Renal pelvis (tissue), 12 donors: ENCODE results near the gene RFT1. TPM values are rescaled to one million over a fixed set of nuclear protein-coding genes. Genes with fewer than 3 reads are reported as not detected.

Source experiments
- DNase-seq: peaks from one replicate; pipeline ENCODE4 v3.0.0-alpha.2; 2013
- long read RNA-seq, 16 experiments: transcript quantifications; one replicate each; lab custom pipeline, GENCODE V29; 2026
- polyA plus RNA-seq, 3 donors: library from polyadenylated mRNA; unstranded; fragments of 120-200 nt; gene quantifications; one replicate each; pipeline ENCODE4 v1.2.1, GENCODE V29; 2013; ENCODE audit not compliant: insufficient read length in 3 of 3

The RFT1 gene, protein sequence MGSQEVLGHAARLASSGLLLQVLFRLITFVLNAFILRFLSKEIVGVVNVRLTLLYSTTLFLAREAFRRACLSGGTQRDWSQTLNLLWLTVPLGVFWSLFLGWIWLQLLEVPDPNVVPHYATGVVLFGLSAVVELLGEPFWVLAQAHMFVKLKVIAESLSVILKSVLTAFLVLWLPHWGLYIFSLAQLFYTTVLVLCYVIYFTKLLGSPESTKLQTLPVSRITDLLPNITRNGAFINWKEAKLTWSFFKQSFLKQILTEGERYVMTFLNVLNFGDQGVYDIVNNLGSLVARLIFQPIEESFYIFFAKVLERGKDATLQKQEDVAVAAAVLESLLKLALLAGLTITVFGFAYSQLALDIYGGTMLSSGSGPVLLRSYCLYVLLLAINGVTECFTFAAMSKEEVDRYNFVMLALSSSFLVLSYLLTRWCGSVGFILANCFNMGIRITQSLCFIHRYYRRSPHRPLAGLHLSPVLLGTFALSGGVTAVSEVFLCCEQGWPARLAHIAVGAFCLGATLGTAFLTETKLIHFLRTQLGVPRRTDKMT
- polyA plus RNA-seq = 10 to 100 TPM; 24.8 to 28.1 (median 25.9) TPM
- long read RNA-seq, donor 1, full-length matches to known transcripts = 11 of 11 reads
- long read RNA-seq, donor 1, partial matches to known transcripts = 0 of 11 reads
- long read RNA-seq, donor 1, other reads (novel, unspliced or antisense) = 0 of 11 reads
- long read RNA-seq, donor 2, full-length matches to known transcripts = 7 of 7 reads
- long read RNA-seq, donor 2, partial matches to known transcripts = 0 of 7 reads
- long read RNA-seq, donor 2, other reads (novel, unspliced or antisense) = 0 of 7 reads
- long read RNA-seq, donor 3, full-length matches to known transcripts = 8 of 8 reads
- long read RNA-seq, donor 3, partial matches to known transcripts = 0 of 8 reads
- long read RNA-seq, donor 3, other reads (novel, unspliced or antisense) = 0 of 8 reads
- long read RNA-seq, donor 4, full-length matches to known transcripts = 6 of 6 reads
- long read RNA-seq, donor 4, partial matches to known transcripts = 0 of 6 reads
- long read RNA-seq, donor 4, other reads (novel, unspliced or antisense) = 0 of 6 reads
- long read RNA-seq, donor 5, full-length matches to known transcripts = 6 of 6 reads
- long read RNA-seq, donor 5, partial matches to known transcripts = 0 of 6 reads
- long read RNA-seq, donor 5, other reads (novel, unspliced or antisense) = 0 of 6 reads
- long read RNA-seq, donor 6, full-length matches to known transcripts = 8 of 8 reads
- long read RNA-seq, donor 6, partial matches to known transcripts = 0 of 8 reads
- long read RNA-seq, donor 6, other reads (novel, unspliced or antisense) = 0 of 8 reads
- long read RNA-seq, donor 7, full-length matches to known transcripts = 9 of 14 reads
- long read RNA-seq, donor 7, partial matches to known transcripts = 5 of 14 reads
- long read RNA-seq, donor 7, other reads (novel, unspliced or antisense) = 0 of 14 reads
- long read RNA-seq, donor 8, full-length matches to known transcripts = 2 of 2 reads
- long read RNA-seq, donor 8, partial matches to known transcripts = 0 of 2 reads
- long read RNA-seq, donor 8, other reads (novel, unspliced or antisense) = 0 of 2 reads
- long read RNA-seq, donor 9, full-length matches to known transcripts = 6 of 6 reads
- long read RNA-seq, donor 9, partial matches to known transcripts = 0 of 6 reads
- long read RNA-seq, donor 9, other reads (novel, unspliced or antisense) = 0 of 6 reads
- long read RNA-seq, donor 10, full-length matches to known transcripts = 3 of 3 reads
- long read RNA-seq, donor 10, partial matches to known transcripts = 0 of 3 reads
- long read RNA-seq, donor 10, other reads (novel, unspliced or antisense) = 0 of 3 reads
- long read RNA-seq, donor 11, full-length matches to known transcripts = 5 of 10 reads
- long read RNA-seq, donor 11, partial matches to known transcripts = 5 of 10 reads
- long read RNA-seq, donor 11, other reads (novel, unspliced or antisense) = 0 of 10 reads
- long read RNA-seq, donor 12, full-length matches to known transcripts = 11 of 17 reads
- long read RNA-seq, donor 12, partial matches to known transcripts = 6 of 17 reads
- long read RNA-seq, donor 12, other reads (novel, unspliced or antisense) = 0 of 17 reads
- long read RNA-seq, donor 13, full-length matches to known transcripts = 1 of 1 reads
- long read RNA-seq, donor 13, partial matches to known transcripts = 0 of 1 reads
- long read RNA-seq, donor 13, other reads (novel, unspliced or antisense) = 0 of 1 reads
- long read RNA-seq, donor 14 = 0 reads
- long read RNA-seq, donor 15, full-length matches to known transcripts = 10 of 10 reads
- long read RNA-seq, donor 15, partial matches to known transcripts = 0 of 10 reads
- long read RNA-seq, donor 15, other reads (novel, unspliced or antisense) = 0 of 10 reads
- long read RNA-seq, donor 16, full-length matches to known transcripts = 12 of 12 reads
- long read RNA-seq, donor 16, partial matches to known transcripts = 0 of 12 reads
- long read RNA-seq, donor 16, other reads (novel, unspliced or antisense) = 0 of 12 reads

DNA sequence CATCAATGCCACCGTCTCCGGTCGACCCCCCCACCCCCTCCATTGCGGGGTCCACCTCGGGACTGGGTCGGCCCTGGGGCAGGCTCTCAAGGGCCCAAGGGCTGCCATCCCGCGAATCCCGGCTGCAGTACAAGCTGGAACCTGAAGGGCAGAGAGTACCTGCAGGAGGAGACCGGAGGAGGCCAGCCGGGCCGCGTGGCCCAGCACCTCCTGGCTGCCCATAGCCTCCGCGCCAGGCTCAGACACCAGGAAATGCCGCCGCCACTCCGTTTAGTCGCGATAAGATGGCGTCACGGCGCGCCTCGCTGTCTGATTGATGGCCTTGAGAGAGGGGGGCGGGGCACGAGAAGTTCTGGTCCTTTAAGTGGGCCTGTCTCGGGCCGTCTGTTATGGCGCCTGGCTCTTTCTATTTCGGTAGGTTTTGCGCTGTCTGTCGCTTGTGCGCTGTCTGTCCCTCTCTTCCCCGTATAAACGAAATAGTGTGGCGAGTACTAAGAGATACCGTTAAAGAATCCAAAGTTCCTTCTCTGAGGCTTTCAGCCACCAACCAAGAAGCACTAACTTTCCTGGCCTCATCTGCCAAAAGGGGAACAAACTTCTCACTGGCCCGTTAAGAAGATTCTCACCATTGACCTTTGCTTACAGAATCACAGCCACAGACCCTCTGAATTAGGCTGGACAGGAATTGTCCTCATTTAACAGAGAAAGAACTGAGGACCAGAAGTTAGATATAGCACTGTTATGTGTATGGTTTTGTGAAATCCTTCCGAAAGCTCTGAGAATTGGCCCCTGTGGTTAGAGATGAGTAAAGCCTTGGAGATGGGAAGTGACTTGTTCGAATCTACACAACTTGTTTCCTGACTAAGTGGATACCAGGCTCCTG is at the start of gene RFT1:
Gene RFT1 (minus strand): TSS at position 257 of the 883 bp plus-strand sequence. CDS start 35 bp downstream, at position 222.
- peak; percentile 97 for DNase-seq

DNA sequence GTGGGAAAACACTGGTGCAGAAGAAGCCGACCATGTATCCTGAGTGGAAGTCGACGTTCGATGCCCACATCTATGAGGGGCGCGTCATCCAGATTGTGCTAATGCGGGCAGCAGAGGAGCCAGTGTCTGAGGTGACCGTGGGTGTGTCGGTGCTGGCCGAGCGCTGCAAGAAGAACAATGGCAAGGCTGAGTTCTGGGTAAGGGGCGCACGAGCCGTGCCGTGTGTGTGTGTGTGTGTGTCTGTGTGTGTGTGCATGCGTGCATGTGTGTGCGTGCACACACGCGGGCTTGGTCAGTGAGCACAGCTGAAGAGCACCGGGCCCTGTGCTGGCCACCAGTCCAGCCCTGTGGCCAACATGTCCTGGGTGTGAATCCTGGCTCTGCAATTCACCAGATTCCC is 49.3 kb upstream of the RFT1 start:
- no peak for DNase-seq

DNA sequence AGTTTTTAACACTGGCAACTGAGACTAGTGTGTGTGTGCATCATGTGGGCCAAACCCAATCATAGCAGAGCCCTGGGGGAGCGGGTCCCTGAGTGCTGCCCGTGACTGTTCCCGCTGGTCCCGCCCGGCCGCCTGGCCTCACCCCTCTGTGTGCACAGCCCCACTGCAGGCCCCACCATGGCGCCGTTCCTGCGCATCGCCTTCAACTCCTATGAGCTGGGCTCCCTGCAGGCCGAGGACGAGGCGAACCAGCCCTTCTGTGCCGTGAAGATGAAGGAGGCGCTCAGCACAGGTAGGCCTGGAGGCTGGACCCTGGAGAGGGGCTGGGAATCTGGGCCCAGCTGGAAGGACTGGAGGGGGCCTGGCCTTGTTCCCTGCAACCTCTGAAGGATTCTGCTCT is 48.0 kb upstream of the RFT1 start:
- DNase-seq = no peak

DNA sequence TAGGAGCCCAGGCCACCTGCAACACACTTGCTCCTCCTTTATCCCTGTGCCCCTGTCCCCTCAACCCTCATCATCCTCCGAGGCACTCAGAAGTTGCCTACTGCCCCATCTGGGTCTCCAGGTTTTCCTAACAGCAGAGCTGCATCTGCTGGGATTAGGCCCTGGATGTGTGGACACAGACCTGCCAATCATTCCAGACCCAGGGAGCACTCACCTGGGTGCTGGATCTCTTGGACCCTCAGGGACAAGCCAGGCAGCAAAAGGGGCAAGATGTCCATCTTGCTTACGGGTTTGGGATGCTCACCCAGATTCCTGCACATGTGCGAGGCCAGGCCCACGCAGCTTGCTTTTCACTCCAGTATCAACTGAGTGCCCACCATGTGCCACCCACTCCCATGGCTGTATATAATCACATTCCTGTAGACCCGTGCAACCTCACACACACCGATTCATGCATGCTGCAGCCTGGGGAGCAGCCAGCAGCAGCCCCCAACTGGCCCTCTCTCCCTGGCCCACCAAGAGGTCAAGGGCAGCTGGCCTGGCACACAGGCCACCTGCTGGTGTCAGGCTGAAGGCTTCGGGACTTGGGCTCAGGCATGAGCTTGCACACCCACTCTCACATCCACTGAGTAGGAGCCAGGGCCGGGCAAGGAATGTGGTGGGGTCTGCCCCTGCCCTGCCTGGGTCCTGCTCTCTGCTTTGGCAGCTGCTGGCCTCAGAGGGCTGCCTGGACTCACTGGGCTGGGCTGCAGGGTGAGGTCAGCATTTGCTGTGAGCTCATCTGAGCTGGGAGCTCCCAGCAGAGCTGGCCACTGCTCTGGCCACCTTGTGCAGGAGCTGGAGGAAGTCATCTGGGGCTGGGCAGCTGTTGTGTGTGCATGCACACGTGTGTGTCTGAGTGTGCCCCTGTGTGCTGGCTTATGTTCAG is 45.6 kb upstream of the RFT1 start:
- DNase-seq = no peak

DNA sequence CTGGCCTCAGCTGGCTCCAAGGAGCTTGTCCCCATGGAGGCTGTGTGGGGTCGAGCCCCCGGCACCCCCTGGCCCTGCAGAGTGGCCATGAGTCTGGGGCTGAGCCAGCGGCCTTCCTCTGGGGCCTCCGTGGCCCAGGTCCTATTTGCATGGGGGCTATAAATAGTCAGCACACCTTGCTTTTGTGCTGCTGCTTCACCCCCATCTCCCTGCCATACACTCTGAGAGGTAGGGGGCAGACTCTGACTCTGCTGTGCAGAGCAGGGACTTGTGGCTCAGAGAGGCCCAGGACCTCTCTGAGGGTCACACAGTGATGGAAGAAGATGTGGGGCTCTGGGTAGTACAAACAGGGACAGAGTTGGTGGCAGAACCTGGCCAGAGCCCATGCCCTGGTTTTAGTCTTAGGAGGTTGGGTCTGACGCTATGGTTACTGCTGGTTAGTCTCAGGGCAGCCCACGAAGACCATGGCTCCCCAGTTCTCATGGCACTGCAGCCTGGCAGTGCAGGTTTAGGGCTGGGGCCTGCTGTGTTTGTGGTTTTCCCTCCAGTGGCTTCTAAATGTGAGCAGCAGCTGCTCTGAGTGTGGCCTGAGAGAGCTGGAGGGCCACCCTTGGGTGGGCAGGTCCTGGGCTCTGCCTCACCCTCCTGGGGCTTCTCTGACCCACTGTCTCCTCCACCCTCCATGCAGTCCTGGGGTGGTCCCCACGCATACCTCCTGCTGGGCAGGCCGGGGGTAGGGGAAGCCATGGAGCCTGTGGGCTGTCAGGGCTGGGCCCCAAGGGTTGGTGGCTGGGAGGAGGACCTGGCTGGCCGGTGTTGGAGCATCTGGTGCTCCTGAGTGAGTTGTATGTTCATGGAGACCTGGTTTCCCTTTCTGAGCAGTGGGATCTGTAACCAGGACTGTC is 44.4 kb upstream of the RFT1 start:
- DNase-seq = no peak

DNA sequence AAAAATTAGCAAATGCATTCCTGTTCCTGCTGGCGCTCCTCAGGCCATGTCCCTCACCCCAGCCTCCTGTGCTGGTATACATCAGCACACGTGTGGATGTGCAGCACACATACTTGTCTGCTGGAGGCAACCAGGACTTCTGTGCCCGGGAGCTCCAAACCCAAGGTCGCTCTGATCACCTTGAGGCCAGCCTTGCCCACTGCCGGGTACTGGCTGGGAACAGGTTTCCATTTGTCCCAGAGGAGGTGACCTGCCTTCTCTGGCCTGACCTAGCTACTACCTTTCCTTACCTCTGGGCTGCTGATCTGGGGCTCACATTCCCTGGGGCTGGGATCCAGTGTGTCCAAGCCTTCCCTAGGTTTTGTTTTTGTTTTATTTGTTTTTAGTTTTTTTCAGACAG is 42.9 kb upstream of the RFT1 start:
- DNase-seq = no peak

DNA sequence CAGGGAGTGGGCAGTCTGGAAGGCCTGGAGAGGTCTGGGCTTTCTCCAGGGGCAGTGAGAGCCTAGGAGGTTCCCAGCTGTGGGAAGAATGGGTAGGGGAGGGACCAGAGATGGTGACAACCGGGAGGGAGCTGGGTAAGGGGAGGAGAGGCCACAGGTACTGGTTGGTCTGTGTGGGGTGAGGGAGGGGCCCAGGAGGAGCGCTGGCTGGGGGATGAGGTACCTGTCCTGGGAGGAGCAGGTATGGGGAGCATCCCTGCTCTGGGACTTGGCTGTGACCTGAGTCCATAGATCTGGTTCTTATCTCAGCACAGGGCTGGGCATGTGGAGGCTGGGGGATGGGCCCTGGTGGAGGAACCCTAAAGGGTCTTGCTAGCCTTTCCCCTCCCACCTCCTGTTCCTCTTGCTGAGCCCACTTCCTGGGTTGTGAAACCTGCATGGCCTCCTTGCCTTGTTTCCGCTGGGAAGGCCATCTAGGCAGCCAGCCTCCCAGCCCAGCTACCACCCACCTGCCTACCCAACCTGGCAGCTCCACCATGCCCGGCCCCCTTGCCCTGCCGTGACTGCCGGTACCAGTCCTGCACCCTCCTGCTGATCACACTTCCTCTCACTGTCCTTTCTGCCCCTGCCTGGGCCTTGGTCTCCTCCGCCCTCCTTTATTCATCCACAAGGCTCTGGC is 41.7 kb upstream of the RFT1 start:
- no peak for DNase-seq

DNA sequence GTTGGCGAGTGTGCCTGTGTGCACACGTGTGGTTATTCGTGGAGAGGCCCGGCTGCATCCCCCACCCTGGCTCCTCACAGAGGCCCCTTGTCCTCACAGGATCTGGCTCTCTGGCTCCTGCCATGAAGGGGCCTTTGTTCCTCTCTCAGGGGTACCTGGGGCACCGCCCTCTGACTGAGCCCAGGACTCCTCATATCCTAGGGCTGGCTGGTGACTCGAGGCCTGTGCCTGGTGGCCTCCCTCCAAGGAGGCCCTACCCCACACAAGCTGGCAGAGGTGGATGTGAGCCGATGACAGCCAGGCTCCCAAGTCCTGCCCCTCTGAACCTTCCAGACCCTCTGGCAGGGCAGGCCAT is 40.8 kb upstream of the RFT1 start:
- DNase-seq = no peak

DNA sequence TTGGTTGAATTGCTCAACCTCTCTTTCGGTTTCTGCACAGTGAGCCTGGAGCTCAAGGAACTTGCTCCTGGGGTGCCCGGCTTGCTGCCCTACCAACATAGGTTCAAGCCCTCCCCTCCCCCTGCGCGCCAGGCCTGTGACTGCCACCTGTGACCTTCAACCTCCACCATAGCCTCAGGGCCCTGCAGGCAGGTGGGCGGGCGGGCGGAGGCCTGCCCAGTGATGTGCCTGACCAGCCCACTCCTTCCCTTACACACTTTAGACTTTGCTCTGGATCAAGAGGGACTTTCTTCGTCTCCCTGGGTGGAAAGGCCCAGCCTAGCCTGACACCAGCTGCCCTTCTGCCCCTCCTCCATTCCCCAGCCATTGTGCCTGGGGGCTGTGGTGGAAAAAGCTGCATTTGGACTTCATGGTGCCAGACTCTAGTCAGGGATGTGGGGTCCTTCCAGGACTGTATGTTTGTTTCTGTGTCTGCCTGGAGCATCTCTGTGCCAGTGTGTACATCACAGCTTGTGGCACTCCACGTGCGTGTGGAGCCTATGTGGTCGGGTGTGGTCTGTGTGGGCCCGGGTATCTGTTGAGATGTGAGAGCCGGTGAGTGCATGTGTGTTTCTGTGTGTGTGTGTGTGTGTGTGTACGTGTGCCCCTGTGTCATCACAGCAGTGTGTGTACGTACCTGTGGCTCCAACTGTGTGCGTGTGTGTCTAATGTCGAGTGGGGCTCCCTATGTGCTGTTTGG is 40.3 kb upstream of the RFT1 start:
- DNase-seq = no peak

DNA sequence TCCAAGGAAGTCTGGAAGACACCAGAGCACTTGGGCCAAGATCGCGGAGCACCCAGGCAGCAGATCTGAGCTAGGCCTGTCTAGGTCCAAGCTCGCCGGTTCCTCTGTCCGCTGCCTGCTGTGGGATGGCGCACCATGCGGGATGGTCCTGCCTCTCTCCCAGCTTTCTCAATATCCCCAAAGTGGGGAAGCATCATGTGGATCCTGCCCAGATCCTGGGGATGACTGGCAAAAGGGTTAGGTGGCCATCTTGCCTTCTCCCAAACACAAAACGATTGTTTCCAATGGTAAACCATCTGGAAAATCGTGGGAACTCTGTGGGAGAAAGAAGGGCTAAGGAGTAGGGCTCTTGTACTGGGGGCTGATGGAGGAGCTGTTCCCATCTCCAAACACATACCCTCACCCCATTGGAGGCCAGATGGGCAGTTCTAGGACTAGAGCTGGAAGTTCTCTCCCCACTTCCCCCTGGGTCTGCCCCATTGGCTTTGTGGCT is 39.6 kb upstream of the RFT1 start:
- DNase-seq = no peak

DNA sequence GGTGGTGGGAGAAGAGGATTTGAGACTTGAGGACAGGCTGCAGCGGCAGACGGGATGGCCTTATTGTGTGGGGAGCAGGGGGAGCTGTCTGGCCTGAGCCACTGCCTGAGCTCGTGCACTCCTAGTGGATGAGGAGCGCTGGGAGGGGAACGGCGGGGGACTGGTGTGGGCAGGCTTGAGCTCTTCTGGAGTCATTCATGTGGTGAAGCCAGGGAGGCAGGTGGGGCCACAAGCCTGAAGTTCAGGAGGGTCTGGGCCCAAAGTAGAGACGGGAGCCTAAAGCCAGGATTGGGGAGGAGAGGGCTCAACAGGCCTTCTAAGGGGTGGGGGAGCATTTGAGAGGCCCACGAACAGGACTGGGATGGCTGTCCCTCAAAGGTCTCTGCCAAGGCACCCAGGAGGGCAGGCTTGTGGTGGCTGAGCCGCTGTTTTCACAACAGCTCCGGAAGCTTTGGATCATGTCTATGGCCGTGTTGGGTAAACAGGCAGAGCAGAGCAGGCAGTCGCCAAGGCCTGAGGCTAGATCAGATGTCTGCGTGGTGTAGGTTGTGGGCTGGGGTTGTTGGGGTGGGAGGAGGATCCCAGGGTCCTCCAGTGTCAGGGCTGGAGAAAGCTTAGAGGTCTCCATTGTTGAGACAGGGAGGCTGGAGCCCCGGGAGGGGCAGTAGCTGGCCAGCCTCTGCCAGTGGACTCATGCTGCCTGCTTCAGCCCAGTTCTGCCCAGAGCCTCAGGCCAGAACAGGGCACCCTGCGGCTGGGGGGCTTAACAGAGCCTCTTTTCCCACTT is 39.0 kb upstream of the RFT1 start:
- no peak for DNase-seq

DNA sequence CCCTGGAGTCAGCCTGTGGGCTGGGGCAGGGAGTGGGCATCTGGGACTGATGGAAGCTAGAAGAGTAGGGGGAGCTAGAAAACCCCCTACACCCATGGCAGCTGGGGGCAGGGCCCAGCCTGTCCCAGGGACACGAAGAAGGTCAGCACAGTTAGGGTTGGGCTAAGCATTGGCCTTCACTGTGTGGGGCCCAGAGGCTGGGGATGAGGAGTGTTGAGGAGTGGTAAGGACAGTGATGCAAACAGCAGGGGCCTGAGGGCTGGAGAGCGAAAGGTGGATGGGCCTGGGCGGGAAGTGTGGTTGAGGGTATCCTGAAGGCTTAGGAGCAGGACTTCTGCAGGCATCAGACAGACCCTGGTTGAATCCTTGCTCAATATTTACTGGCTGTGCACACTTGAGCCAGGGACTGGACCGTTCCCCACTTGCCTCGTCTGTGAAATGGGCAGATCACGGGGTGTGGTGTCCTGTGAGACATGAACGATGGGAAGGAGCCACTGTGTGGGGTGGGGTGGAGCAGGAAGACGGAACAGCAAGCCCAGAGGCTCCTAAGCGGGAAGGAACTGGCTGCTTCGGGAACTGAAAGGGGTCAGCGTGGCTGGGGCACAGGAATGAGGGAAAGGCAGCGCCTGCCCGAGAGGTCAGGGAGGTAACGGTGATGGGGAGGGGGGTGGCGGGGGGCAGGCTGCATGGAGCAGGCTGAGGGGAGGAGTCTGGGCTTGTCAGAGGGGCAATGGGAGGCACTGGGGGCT is 38.1 kb upstream of the RFT1 start:
- no peak for DNase-seq
